Heart left ventricle (tissue), 13 donors: ENCODE results near the gene FANCE.

Experiments used
- POLR2A ChIP-seq, 2 donors: fragments of 450-650 bp; IDR thresholded peaks; one replicate each; pipeline ENCODE4 v1.6.1; 2017; ENCODE audit warnings: antibody characterized with exemption in 2 of 2, mild to moderate bottlenecking in 2 of 2, moderate library complexity in 2 of 2
- TF ChIP-seq, protein P1 (sequence below), 12 donors: fragments of 200-600 bp; sonication (generic) in 4 of 12; IDR thresholded peaks; one replicate each; pipeline versions ENCODE4 v1.5.0 to v1.8.0; 2018 to 2022; ENCODE audit warnings: antibody characterized with exemption in 12 of 12, mild to moderate bottlenecking in 5 of 12
- donor health status: ischemic (EF 13 %, LVEDD 7.1; RV severe dilation, severe dysfunction).
- donor health status: DM: no; HTN: yes; CAD: no.
- donor health status: DM: no; HTN: no; CAD: no.
- donor health status: ischemic (EF 25% LVEDD 6.9; RV normal size, moderate dysfunction).
- donor health status: ischemic (EF 25% LVEDD 5.7; RV mildly dilated, moderate dysfunction).
- donor health status: ischemic (EF 35%, LVEDD 5.7; RV mildly dilated, moderate dysfunction).
- donor health status: nonischemic (EF 11% LVEDD 7.7; RV severe dilation, severe dysfunction).
- donor health status: DM: yes; HTN: yes; CAD: no.
- donor health status: PGD.
- donor health status: ischemic (EF 29% LVEDD 5.4; RV normal size, mild dysfunction).
- donor health status: nonischemic (EF 23%, LVEDD 6.1; RV moderate dilation, normal function).

DNA sequence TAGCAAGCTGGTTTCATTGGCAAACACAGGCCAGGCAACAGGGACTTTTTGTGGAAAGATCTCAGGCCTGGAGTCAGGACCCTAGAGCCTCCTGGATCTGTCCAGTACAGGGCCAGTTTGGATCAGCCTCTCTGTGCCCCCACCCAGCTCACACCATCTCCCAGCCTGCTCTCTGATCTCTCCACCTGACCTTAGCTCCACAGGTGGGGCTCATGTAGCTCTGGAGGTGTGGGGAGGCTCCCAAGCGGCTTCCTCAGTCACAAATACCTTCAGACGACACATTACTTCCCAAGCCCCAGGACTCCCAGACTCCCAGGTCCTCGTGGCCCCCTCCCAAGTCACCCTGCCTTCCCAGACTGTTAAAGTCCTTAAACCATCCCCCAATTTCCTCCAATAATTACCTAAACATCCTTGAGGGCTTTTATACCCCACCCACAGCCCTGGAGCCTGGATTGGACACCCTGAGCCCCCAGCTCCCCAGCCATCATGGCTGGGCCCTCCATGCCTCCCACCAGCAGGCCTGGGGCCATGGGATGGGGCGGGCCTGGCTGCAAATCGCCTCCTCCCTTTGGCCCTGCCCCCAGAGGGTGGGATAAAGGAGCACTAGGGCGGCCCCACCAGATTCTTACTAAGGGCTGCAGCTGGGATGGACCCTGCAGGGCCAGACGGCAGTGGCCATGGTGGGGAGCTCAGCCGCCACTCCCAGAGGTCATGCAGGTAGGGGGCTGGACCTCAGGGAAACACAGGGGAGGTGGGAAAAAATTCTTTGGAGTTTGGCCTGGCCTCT lies 15.9 kb upstream of the FANCE start:
- TF ChIP-seq, protein P1, sequence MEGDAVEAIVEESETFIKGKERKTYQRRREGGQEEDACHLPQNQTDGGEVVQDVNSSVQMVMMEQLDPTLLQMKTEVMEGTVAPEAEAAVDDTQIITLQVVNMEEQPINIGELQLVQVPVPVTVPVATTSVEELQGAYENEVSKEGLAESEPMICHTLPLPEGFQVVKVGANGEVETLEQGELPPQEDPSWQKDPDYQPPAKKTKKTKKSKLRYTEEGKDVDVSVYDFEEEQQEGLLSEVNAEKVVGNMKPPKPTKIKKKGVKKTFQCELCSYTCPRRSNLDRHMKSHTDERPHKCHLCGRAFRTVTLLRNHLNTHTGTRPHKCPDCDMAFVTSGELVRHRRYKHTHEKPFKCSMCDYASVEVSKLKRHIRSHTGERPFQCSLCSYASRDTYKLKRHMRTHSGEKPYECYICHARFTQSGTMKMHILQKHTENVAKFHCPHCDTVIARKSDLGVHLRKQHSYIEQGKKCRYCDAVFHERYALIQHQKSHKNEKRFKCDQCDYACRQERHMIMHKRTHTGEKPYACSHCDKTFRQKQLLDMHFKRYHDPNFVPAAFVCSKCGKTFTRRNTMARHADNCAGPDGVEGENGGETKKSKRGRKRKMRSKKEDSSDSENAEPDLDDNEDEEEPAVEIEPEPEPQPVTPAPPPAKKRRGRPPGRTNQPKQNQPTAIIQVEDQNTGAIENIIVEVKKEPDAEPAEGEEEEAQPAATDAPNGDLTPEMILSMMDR (IDR thresholded peaks at IDR 0.05) = no peak
- no peak for TF ChIP-seq POLR2A (IDR thresholded peaks at IDR 0.05)
